Mesendoderm (in vitro differentiated cells): ENCODE results near the gene RTCA.
"Not testable (repeated sequence)": the region's sequence is repeated elsewhere in the genome, so short reads cannot be mapped to it uniquely, and the experiment has no call there.

ENCODE experiments used
- DNase-seq: peaks from one replicate; pipeline ENCODE4 v3.0.0; 2013
- H2AK5ac ChIP-seq: 2 replicates; pipeline ENCODE4 v1.6.1; 2013; ENCODE audit warnings: low read length, inconsistent platforms
- H2BK120ac ChIP-seq: 2 replicates; pipeline ENCODE4 v1.6.1; 2013; ENCODE audit warnings: low read depth, mild to moderate bottlenecking, low read length, moderate library complexity, mixed read lengths
- H2BK15ac ChIP-seq: replicated peaks from 2 replicates; pipeline ENCODE4 v1.6.1; 2013; ENCODE audit warnings: low read depth, mild to moderate bottlenecking, moderate library complexity
- H2BK5ac ChIP-seq: 2 replicates; pipeline ENCODE4 v1.6.1; 2013; ENCODE audit warnings: low read length, inconsistent platforms
- H3K18ac ChIP-seq: 2 replicates; pipeline ENCODE4 v1.6.1; 2013; ENCODE audit warnings: mild to moderate bottlenecking, low read length, mixed read lengths
- H3K23ac ChIP-seq: one replicate; pipeline ENCODE4 v1.6.1; 2013; ENCODE audit warnings: low read length
- H3K27ac ChIP-seq: 2 replicates; pipeline ENCODE4 v1.5.1; 2013; ENCODE audit warnings: low read depth, mild to moderate bottlenecking, inconsistent platforms, low read length, moderate library complexity
- H3K27me3 ChIP-seq: 2 replicates; pipeline ENCODE4 v1.6.1; 2013; ENCODE audit warnings: low read length, control low read depth, mild to moderate bottlenecking, inconsistent platforms; ENCODE audit not compliant: insufficient read depth, poor library complexity
- H3K36me3 ChIP-seq: 2 replicates; pipeline ENCODE4 v1.6.1; 2013; ENCODE audit warnings: low read length, inconsistent platforms; ENCODE audit not compliant: control insufficient read depth, insufficient read depth
- H3K4ac ChIP-seq: one replicate; pipeline ENCODE4 v1.6.1; 2013; ENCODE audit warnings: low read depth, mild to moderate bottlenecking, low read length, moderate library complexity
- H3K4me1 ChIP-seq: 2 replicates; pipeline ENCODE4 v1.6.1; 2013; ENCODE audit warnings: low read depth, low read length, inconsistent platforms; ENCODE audit not compliant: control insufficient read depth
- H3K4me2 ChIP-seq: 2 replicates; pipeline ENCODE4 v1.6.1; 2013; ENCODE audit warnings: low read length
- H3K4me3 ChIP-seq: 2 replicates; pipeline ENCODE4 v1.5.1; 2013; ENCODE audit warnings: mild to moderate bottlenecking, low read length
- H3K56ac ChIP-seq: one replicate; pipeline ENCODE4 v1.6.1; 2013; ENCODE audit warnings: low read length
- H3K79me1 ChIP-seq: 2 replicates; pipeline ENCODE4 v1.6.1; 2013; ENCODE audit warnings: low read length, inconsistent platforms
- H3K79me2 ChIP-seq: 2 replicates; pipeline ENCODE4 v1.6.1; 2013; ENCODE audit warnings: mild to moderate bottlenecking, low read length; ENCODE audit not compliant: control insufficient read depth, insufficient read depth
- H3K9ac ChIP-seq: 2 replicates; pipeline ENCODE4 v1.6.1; 2013; ENCODE audit warnings: low read length, inconsistent platforms
- H4K5ac ChIP-seq: one replicate; pipeline ENCODE4 v1.6.1; 2013; ENCODE audit warnings: low read length
- H4K8ac ChIP-seq: one replicate; pipeline ENCODE4 v1.6.1; 2013; ENCODE audit warnings: low read depth, mild to moderate bottlenecking, control low read depth, low read length, moderate library complexity
- WGBS: extraction: QIAGEN DNeasy Blood & Tissue Kit; methylation state at CpG from one replicate; pipeline ENCODE4 v1.1.7; 2013; ENCODE audit warnings: low lambda C conversion rate, missing lambda C conversion rate; ENCODE audit not compliant: insufficient coverage; ENCODE audit errors: extremely low coverage; 5-methylcytosine and 5-hydroxymethylcytosine counted together

RTCA gene

DNA sequence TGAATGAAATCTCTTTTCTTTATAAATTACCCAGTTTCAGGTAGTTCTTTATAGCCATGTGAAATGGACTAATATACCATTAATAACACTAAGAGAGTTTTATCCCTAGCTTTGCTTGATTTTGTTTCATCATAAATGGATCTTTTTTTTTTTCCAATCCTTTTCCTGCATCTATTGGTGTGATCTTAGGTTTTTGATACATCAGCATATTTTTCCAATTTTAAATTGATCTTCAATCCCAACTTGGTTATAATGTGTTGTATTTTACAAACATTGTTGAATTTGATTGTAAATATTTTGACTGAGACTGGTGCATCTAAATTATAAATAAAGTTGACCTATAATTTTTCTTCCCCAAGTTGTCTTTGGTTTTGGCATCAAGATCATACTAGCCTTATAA lies 4.3 kb upstream of the RTCA start:
- no peaks in the 10 kb centered on the region for H3K36me3 ChIP-seq
- H3K27me3 ChIP-seq = no peaks in the 10 kb centered on the region
- no peak overlapping the region for H3K23ac ChIP-seq

DNA sequence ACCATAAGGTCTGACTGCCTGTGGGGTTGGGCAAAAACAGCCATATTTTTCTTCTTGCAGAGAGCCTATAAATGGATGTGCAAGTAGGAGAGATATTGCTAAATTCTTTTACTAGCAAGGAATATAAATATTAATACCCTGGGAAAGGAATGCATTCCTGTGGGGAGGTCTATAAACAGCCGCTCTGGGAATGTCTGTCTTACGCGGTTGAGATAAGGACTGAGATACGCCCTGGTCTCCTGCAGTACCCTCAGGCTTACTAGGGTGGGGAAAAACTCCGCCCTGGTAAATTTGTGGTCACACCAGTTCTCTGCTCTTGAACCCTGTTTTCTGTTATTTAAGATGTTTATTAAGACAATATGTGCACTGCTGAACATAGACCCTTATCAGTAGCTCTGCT lies 1.9 kb upstream of the RTCA start:
- not testable (repeated sequence) for H3K36me3 ChIP-seq, DNase-seq, H3K4me1 ChIP-seq, H3K9ac ChIP-seq, H3K27ac ChIP-seq, H3K56ac ChIP-seq, H4K5ac ChIP-seq, H3K4me3 ChIP-seq, H3K4me2 ChIP-seq, H3K18ac ChIP-seq, H2AK5ac ChIP-seq, H2BK5ac ChIP-seq, H2BK15ac ChIP-seq, H3K23ac ChIP-seq, H3K79me1 ChIP-seq, H2BK120ac ChIP-seq, H3K27me3 ChIP-seq, H3K4ac ChIP-seq, H4K8ac ChIP-seq
- no CpG with 5 or more reads among the region's 5 CpGs for WGBS
- peaks cover 14% of the 10 kb centered on the region for H3K79me2 ChIP-seq

More for the DNA sequence above, 4.3 kb upstream of the RTCA start:
- Histone ChIP-seq H3K18ac (no peak overlapping the region), H2AK5ac (no peak overlapping the region), H3K27ac (no peak overlapping the region), H3K4ac (no peak overlapping the region), H2BK120ac (no peak overlapping the region), H3K4me1 (no peaks in the 10 kb centered on the region), H3K4me2 (no peak overlapping the region), H3K4me3 (no peak overlapping the region), H3K56ac (no peak overlapping the region), H3K79me2 (peaks cover 6% of the 10 kb centered on the region), H2BK5ac (no peak overlapping the region), H3K9ac (no peak overlapping the region), H4K8ac (no peak overlapping the region), H4K5ac (no peak overlapping the region), H3K79me1 (peaks cover 1% of the 10 kb centered on the region), H2BK15ac (no peak overlapping the region)
- DNase-seq = no peak

DNA sequence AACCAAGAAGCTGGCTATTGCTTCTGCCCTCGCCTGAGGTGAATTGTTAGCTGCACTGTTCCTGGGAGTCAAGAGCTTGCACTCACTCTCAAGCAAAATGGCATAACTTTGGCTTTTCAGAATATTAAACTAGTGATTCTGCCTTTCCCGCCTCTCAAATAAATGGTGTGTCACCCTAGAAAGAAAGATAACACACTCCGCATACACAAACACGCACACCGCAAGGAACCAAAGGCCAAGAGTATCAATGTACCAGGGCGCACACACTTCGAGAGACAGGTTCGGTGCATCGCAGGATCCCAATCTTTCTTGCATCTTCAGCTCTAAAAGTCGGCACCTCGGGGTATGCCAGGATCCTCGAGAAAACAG lies 470 bp upstream of the RTCA start:
- no peak for DNase-seq
- H3K36me3 ChIP-seq = no peaks in the 10 kb centered on the region
- H3K23ac ChIP-seq = no peak overlapping the region
- peak overlapping the region; percentile 77 for H3K4me2 ChIP-seq
- no peak overlapping the region for H2AK5ac ChIP-seq
- H2BK5ac ChIP-seq = no peak overlapping the region
- no CpG with 5 or more reads among the region's 12 CpGs for WGBS
- no peak overlapping the region for H2BK15ac ChIP-seq
- H3K4me3 ChIP-seq = peak overlapping the region; percentile 55
- H4K5ac ChIP-seq = no peak overlapping the region
- no peaks in the 10 kb centered on the region for H3K4me1 ChIP-seq
- peaks cover 7% of the 10 kb centered on the region for H3K79me1 ChIP-seq
- no peak overlapping the region for H3K4ac ChIP-seq
- H3K56ac ChIP-seq = peak overlapping the region; percentile 81
- H2BK120ac ChIP-seq = no peak overlapping the region
- H3K18ac ChIP-seq = no peak overlapping the region
- no peak overlapping the region for H4K8ac ChIP-seq
- H3K79me2 ChIP-seq = peaks cover 15% of the 10 kb centered on the region
- no peaks in the 10 kb centered on the region for H3K27me3 ChIP-seq
- peak overlapping the region; percentile 73 for H3K9ac ChIP-seq
- H3K27ac ChIP-seq = no peak overlapping the region

DNA sequence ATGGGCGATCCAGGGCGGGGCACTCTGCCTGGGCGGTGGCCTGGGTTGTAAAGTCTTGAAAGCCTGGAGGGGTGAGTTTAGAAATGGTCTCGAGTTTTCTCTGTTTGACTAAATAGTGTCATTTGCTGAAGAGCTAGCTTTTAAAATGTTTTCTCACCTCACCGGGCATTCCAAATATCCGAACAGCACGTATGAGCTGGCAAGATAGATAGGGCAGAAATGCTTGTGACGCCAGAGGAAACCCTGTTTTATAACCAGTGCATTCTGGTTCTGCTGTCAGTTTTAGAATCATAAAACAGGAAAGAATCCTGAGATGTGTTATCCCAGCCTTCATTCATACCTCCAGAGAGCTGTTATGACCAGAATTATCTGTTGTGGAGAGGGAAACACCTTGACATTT lies 725 bp downstream of the RTCA start:
- no CpG with 5 or more reads among the region's 8 CpGs for WGBS
- Histone ChIP-seq H4K8ac (no peak overlapping the region), H3K27ac (no peak overlapping the region), H3K23ac (no peak overlapping the region), H2BK120ac (no peak overlapping the region), H3K79me1 (peaks cover 7% of the 10 kb centered on the region), H2AK5ac (no peak overlapping the region), H3K9ac (peak overlapping the region; percentile 97), H3K27me3 (no peaks in the 10 kb centered on the region), H3K36me3 (no peaks in the 10 kb centered on the region), H2BK5ac (no peak overlapping the region), H3K56ac (peak overlapping the region; percentile 91), H3K4me2 (peak overlapping the region; percentile 76), H4K5ac (no peak overlapping the region), H3K79me2 (peaks cover 15% of the 10 kb centered on the region), H3K18ac (peak overlapping the region; percentile 75), H3K4me1 (no peaks in the 10 kb centered on the region), H3K4me3 (peak overlapping the region; percentile 90), H2BK15ac (no peak overlapping the region), H3K4ac (peak overlapping the region; percentile 77)
- DNase-seq = no peak

DNA sequence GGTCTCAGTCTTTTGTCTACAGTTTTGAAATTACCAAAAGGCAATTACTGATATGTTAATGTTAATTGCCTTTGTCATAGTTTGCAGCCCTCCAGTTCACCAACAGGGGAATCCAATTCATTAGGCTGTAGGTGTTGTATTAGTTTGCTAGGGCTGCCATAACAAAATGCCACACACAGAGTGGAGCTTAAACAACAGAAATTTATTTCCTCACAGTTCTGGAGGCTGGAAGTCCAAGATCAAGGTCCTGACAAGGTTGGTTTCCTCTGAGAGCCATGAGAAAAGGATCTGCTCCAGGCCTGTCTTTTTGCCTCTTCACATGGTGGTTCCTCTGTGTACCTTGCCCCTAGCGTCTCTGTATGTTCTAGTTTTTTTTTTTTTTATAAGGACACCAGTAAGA lies 1.3 kb downstream of the RTCA start:
- Histone ChIP-seq H3K18ac (no peak overlapping the region), H2BK15ac (no peak overlapping the region), H3K27me3 (no peaks in the 10 kb centered on the region), H2BK5ac (no peak overlapping the region), H3K79me2 (peaks cover 15% of the 10 kb centered on the region), H3K56ac (no peak overlapping the region), H3K4me1 (no peaks in the 10 kb centered on the region), H2AK5ac (no peak overlapping the region), H3K4ac (no peak overlapping the region), H4K5ac (no peak overlapping the region), H3K4me3 (no peak overlapping the region), H3K27ac (no peak overlapping the region), H4K8ac (no peak overlapping the region), H3K9ac (peak overlapping the region; percentile 14), H3K36me3 (no peaks in the 10 kb centered on the region), H3K4me2 (no peak overlapping the region), H3K79me1 (peaks cover 7% of the 10 kb centered on the region), H2BK120ac (no peak overlapping the region), H3K23ac (no peak overlapping the region)
- DNase-seq = no peak
- no CpG with 5 or more reads among the region's 1 CpG for WGBS

DNA sequence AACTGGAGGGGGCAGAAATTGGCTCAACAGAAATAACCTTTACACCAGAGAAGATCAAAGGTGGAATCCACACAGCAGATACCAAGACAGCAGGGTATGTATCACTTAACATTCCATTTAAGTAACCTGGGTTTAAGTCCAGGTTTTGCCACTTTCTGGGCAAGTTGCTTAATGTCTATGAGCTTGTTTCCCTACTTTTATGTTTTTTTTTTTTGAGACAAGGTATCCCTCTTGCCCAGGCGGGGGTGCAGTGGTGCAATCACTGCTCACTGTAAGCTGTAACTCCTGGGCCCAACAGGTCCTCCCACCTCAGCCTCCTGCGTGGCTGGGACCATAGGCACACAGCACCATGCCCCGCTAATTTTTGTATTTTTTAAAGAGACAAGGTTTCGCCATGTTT lies 2.2 kb downstream of the RTCA start:
- no CpG with 5 or more reads among the region's 4 CpGs for WGBS
- no peak overlapping the region for H2BK5ac ChIP-seq
- H3K4me2 ChIP-seq = no peak overlapping the region
- no peak overlapping the region for H3K4ac ChIP-seq
- H3K79me1 ChIP-seq = peaks cover 7% of the 10 kb centered on the region
- H3K4me1 ChIP-seq = no peaks in the 10 kb centered on the region
- H3K27me3 ChIP-seq = no peaks in the 10 kb centered on the region
- H3K79me2 ChIP-seq = peaks cover 15% of the 10 kb centered on the region
- no peak overlapping the region for H3K56ac ChIP-seq
- no peak overlapping the region for H2AK5ac ChIP-seq
- H2BK120ac ChIP-seq = no peak overlapping the region
- no peak overlapping the region for H4K8ac ChIP-seq
- H2BK15ac ChIP-seq = no peak overlapping the region
- no peak overlapping the region for H3K23ac ChIP-seq
- H3K4me3 ChIP-seq = no peak overlapping the region
- no peak overlapping the region for H3K9ac ChIP-seq
- H3K36me3 ChIP-seq = no peaks in the 10 kb centered on the region
- no peak overlapping the region for H3K27ac ChIP-seq
- DNase-seq = no peak
- H3K18ac ChIP-seq = no peak overlapping the region
- H4K5ac ChIP-seq = no peak overlapping the region
